GM19463 (cell line): ENCODE data around the gene PDE6C.

Experiments
- ATAC-seq: cut with Tn5 transposase; IDR thresholded peaks from one replicate; pipeline ENCODE4 v1.9.1; 2021; ENCODE audit warnings: mild to moderate bottlenecking, moderate library complexity; ENCODE audit not compliant: unreplicated experiment

Gene PDE6C

DNA sequence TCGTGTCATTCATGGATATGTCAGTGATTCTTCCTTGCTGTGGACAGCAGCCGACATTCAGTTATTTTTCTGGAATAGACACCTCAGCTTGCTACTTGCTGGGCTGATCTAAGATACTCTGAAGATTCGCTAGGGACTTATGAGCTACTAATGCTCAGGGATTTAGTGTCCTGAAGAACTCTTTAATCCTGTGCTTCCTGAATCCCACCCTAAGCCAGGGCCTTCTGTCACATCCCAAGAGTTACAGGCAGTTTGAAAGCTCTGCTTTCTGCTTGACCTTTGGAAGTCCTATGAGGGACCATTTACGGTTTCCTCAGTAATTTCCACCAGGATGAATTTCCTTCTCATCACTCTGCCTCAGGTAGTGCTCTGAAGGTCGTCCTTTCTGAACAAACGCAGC is at the start of gene PDE6C:
PDE6C (plus strand) TSS at position 227 of the 400 bp plus-strand sequence. CDS start 189 bp downstream, outside the sequence.
- no peak for ATAC-seq

DNA sequence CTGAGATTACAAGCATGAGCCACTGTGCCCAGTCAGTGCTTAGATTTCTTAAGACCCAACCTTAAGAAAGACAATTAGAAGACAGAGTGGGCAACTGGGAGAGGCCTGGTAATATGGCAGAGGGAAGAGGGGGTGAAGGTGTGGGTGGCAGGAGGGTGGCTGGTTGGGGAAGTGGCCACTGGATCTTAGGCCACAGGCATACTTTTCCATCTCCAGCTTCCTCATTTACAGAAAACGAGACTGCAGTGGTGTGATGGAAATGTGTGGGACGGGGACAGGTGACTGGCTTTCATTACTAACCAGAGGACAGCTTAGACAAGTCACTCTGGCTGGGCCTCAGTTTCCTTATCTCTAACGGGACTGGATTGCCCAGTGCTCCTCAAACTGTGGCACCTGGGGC is 46.9 kb upstream of the PDE6C start:
- no peak for ATAC-seq

DNA sequence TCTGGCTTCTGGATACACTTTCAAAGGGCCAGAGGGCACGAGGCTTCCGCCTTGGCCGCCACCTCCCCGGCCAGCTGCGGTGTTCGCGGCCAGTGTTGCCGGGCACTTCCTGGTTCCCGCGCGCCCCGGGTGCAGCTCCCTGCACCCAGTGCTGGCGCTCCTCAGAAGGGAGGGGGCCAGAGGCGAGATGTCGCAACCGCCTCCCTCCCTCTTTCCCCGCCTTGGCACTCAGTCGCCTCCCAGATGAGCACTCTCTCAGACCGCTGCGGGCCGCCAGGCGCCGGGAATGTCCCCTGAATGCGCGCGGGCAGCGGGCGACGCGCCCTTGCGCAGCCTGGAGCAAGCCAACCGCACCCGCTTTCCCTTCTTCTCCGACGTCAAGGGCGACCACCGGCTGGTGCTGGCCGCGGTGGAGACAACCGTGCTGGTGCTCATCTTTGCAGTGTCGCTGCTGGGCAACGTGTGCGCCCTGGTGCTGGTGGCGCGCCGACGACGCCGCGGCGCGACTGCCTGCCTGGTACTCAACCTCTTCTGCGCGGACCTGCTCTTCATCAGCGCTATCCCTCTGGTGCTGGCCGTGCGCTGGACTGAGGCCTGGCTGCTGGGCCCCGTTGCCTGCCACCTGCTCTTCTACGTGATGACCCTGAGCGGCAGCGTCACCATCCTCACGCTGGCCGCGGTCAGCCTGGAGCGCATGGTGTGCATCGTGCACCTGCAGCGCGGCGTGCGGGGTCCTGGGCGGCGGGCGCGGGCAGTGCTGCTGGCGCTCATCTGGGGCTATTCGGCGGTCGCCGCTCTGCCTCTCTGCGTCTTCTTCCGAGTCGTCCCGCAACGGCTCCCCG is 45.7 kb upstream of the PDE6C start, which contains the start of gene FFAR4:
FFAR4 (plus strand) TSS at position 231 of the 842 bp plus-strand sequence; CDS start at position 287, 56 bp downstream.
- no peak for ATAC-seq

DNA sequence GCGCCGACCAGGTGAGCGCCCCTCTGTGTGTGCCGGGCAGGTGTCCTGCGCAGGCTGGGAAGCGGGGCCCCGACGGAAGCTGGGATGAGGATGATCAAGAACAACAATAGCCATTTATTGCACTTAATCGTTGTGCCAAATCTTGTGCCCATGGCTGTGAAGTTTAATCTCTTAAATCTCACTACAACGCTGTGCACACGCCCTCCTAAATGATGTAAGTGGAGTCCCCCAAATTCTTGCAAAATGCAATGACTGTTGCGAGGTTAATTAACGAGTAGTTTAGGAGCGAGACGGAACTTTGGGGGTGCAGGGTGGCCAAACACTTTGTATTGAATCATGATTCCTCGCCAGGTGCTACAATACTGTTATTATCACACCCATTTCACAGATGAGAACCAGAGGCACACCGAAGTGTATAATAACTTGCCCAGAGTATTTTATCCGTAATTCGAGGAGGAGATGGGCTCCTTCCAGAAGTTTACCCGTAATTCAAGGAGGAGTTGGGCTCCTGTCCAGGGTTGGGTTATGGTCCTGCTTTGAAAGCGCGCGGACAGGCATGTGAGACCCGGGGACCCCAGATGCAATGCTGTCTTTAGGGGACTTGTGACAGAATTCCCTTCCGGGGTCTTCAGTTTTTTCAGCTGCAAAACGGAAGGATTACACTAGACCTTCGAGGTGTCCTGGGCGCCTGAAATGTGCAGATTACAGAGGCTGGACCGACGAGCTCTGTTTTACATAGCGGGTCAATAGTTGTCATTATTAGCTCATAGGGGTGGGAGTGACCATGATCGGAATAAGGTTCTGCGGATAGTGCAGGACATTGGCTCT is 44.8 kb upstream of the PDE6C start:
- no peak for ATAC-seq

DNA sequence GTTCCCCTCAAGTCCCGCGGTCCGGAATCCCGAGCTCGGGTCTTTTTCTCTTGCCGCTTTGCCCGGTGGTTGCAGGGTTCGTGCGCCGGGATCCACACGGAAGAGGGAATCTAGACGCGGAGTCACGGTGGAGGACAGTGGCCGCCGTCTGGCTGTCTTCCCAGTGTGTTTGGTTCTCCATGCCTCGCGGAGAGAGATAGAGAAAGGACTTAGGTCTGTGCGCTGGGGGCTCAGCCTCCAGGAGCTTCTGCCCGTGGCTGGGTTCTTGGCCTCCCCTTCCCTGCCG is 44.3 kb upstream of the PDE6C start:
- no peak for ATAC-seq

DNA sequence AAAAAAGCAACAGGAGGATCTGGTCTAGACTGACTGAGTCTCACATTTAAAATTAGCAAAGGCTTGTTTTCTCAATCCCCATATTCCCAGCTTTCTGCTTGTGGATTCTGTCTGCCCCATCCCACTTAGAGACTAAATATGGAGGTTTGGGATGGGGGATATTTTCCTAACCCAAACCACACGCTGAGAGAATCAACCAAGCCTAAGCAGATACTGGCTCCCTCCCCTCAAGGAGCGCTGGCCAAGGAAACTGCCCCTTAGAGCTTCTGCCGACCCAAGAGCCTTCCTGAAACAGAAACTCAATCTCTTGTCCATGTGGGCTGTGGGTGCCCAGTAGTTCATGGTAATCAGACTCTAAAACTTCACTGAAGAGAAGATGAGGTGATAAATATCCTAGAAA is 42.0 kb upstream of the PDE6C start:
- no peak for ATAC-seq

DNA sequence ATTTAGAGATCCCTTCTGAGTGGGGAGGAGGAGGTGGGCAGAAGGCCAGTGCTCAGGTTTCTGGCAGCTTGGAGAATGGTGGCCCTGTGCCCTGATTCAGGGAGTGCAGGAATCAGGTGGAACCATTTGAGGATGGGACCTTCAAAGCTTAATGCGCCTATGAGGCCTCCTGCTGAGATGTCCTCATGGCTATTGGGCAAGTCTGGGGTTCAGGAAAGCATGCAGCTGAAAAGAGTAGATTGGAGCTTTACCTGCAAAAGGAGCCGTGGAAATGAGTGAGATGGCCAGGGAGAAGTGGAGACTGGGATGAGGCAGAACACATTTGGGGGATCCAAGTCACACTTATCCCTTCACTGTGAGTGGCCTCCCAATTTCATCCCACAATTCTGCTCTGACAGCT is 39.7 kb upstream of the PDE6C start:
- no peak for ATAC-seq

DNA sequence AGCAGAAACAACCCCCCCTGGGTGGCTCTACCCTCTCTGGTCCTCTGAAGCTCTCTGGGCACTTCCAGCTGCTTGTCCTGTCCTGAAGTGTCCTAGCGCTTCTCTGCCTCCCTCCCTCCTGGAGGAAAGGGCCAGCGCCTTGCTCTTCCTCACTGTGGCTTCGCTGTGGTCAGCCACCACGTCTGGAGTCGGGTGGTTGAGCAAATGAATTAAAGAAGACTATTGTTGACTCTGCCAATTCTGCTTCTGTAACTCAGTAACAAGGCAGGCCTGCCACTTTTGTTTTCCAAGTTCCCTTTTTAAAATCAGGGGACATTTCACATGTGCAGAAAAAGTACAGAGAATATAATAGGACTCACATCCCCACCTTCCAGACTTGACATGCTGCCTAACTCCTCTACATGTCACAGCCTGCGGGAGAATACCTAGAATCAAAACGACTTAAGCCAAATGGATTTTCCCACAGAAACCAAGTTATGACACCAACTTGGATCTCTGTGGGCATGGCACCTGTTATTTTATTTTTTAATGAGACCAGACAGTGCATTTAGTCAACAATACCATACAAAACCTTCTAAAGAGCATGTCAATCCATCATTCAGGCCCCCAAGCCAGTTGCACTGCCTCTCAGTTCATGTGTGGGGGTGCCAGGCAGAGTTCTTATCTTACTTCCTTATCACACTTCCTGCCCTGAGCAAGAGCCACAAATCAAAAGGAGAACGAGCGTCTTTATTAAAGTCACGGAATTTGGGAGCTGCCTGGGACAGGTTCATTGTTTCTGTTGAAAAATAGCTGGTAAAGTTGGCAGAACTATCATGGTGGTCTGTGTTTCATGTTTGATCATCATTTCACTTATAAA is 39.1 kb upstream of the PDE6C start:
- no peak for ATAC-seq

DNA sequence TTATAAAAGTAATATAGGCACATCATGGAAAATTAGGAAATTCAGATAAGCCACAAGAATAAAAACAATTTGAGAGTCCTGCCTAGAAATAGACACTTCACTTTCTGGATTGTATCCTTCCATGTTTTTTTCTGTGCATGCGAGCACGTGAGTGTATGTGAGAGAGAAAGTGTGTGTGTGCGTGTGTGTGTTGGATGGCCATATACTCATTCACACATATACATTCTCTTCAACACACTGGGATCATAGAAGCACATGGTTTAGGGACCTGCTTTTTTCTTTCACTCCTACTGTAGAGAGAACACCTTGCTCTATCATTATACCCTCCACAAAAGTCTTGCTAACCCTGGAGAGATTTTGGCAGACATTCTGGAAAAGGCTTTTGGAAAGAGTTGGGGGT is 38.4 kb upstream of the PDE6C start:
- ATAC-seq: no peak

DNA sequence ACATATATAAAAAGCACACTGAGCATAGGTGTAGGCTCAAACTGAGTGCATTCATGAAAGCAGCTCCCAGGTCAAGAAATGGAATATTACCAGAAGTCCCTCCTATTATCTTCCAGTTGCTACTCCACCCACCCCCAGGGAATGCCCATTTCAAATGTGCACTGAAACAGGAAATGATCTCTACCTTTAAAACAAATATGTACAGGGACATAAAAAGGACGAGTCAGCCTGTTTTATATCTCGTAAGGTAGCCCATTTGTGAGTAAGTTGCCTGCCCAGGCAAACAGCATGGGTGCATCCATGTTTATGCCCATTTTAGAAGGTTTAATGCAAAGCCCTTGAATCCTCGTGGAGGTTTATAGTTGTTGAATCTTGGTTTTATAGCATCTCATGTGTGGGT is 35.4 kb upstream of the PDE6C start:
- ATAC-seq: no peak

DNA sequence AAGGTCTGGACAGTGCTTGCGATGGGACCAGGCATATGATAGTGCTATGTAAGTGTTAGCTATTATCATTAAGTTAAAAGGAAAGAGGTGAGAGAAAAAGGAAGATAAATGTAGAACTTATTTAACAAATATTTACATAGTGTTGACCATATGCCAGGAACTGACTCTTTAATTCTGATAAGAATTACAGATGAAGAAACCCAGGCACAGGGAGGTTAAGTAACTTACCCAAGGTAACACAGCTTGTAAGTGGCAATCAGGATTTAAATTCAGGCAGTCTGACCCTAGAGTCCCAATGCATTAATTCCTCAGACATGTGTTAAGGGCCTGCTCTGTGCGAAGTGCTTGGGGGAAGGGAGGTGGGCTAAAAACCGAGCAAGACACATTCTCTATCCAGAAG is 34.8 kb upstream of the PDE6C start:
- no peak for ATAC-seq

DNA sequence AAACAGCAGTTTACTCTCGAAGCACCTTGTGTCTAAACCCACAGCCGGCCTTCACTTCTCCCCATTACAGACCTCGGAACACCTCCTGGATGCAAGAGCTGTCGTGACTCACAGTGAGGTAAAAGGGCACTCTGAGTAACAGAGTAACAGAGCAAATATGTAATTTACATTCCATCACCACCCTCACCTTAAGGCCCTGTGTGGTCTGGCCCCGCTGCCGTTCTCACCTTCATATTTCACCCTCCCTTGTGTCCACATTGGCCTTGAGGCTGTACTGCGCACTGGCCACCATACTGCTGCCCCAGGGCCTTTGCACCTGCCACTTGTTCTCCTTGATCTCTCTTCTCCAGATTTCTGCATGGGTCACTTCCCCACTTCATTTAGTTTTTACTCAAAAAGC is 33.2 kb upstream of the PDE6C start:
- ATAC-seq: no peak

DNA sequence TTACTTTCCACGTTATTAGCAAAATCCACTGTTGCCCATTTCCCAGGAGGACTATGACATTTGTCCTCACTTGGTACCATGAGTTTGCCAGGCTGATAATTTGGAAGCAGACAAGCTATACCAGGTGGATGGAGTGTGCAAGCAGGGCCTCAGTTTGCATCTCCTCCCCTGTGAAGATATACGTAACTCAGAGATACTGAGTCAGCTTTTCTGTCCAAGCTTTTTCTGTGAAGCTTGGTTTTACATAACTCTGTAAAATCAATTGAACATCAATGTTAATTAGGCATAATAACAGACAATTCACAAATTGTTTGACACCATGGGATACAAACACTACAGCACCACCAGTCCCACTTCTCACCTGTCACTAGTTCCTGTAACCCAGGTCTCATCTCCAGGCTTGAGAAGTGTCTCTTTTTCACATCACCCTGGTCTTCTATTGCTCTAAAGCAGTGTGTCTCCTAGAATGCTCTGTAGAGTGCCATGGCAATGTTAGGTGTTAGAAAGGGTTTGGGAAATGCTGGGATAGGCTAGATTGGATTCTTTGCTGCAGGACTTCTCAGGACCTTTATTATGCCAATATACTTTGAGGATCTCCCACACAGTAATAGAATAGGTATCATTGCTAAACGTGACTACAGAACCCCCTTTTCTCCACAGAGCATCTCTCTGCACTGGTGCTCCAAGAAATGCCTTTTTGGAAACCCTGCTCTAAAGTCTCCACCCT is 32.2 kb upstream of the PDE6C start:
- ATAC-seq: no peak

DNA sequence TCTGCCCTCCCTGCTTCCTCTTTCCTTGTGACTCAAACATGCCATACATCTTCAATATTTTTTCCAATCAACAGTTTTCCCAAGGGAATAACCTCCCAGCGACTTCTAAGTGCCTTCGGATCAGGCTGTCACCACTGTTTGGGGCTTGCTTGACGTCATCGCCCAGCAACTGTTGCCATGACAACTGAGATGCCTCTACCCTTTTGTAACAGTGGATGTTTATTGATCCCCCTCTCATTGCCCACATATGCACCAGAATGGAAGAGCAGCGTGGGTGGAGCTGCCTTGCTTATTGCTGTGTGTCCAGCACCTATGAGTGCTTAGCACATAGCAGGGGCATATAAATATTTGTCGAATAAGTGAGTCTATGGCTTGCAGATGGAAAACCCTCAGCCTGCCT is 31.5 kb upstream of the PDE6C start:
- no peak for ATAC-seq

DNA sequence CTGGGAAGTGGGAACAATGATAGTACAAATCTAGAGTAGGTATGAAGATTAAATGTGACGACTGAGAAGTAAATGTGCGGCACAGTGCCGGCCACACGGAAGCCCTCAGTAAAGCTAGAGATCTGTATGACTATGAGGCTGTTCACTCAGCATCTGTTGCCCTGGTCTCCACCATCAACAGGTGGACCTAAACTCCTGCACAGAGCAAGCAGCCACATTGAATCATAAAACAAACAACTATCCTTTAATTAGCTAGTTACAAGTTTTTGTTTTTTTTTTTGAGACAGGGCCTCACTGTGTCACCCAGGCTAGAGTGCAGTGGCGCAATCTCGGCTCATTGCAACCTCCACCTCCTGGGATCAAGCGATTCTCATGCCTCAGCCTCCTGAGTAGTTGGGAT is 27.9 kb upstream of the PDE6C start:
- ATAC-seq: no peak

DNA sequence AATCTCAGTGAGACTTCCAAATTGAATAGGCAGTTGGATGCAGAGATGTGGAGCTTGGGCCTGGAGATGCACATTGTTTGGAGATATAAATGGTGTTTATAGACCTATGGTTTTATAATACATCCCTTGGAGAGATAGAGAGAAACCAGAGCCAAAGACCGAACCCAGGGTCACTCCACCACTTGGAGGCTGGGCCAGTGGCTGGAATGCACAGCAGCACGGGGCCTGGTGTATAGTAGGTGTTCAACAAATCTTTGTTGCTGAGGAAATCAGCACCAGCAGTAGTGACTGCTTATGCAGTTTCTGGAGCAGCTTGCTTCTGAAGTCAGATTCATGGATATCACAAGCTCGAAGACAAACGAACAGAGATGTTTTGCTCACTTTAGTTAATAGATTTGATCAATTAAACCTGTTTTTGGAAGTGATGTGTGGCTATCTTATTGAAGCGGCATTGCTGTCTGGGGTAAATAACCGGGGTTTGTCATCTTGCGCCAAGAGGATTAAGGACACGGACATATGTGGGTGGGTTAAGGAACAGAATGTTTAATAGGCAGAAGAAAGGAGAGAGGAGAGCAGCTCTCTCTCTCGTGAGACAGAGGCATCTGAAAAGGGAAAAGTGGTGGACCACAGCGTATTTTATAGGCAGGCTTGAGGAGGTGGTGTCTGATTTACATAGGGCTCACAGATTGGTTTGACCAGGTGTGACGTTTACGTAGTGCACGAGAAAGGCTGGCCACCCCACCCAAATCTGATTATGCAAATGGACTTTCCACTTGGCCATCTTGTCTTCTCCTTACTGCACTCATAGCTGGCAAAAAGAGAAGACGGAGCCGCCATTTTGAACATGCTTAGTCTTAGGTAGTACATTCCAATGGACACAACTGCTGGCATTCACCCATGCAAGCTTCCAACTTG is 22.4 kb upstream of the PDE6C start:
- ATAC-seq: no peak

DNA sequence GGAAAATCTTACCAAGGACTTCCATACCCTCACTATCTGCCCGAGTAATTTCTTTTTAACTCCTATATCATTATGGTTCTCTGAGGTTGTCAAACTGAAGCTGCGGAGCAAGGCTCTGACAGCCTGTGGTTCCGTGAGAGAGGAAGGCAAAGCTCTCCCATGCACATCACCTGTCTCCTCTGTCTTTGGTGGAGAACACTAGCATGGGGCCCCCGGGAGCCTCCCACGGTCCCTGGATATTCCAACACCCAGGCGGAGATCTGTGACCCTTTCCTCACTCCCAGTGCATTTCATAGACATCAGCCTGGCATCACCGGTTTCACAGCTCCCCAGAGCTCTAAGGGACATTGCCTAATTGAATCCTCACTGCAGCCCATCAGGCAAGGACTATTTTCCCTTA is 21.7 kb upstream of the PDE6C start:
- no peak for ATAC-seq

DNA sequence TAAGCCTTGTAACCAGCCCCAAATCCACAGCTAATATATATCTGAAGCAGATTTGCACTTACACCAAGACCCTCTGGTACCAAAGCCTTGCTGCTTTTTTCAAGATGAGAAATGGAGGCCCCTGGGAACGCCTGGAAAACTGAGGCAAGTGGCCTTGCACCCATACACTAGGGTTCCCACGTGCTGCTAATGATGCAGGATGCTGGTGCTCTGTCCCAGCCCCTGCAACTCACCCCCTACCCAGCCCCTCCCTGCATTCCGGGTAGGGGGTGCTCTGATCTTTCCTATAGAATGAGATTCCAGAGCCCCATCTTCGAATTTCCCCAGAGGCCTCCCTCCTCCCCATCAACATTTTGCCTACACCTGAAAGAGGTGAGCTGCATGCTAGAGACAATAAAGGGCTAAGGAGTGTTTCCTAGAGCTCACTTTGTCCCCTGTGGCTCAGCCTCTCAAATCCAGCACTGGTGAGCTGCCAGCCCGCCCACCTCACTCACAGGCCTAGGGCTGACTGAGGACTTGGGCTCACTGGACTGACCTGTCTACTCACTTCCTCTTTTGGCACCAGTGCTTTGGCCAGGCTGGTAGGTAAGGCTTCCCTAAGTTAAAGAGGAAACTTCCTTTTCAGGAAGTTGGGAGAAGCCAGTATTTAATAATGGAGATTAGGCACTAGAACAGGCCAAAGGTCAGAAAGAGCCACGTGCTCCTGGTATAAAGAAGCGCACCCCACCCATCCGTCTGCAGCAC is 21.1 kb upstream of the PDE6C start:
- ATAC-seq: no peak

DNA sequence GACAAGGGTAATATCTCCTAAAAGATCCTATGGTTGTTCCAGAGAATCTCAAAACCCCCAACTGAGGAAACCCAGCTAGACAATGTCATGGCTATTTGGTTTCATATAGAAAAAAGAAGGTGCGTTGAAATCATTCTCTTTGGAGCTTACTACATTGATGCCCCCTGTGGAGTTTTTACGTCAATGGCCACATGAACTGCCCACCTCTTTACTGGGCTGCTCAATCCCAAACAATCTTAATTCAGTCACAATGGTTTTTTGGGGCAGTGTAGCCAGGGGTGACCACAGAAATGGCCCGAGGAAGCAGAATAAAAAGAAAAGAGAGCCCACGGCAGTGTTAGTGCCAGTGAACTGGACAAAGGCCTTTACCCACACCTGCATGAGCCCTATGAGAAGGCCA is 19.1 kb upstream of the PDE6C start:
- ATAC-seq: no peak
